H9 (cell line): ENCODE results near the gene ZNF136. TPM values are rescaled to one million over a fixed set of nuclear protein-coding genes. Genes with fewer than 3 reads are reported as not detected.

ENCODE experiments used
- DNase-seq: peaks from one replicate; pipeline ENCODE4 v3.0.0-alpha.2; 2017
- H2AFZ ChIP-seq: one replicate; pipeline ENCODE4 v1.6.1; 2013; ENCODE audit warnings: mild to moderate bottlenecking, low read length, control low read depth, moderate library complexity
- H2AK5ac ChIP-seq: 2 replicates; pipeline ENCODE4 v1.6.1; 2013; ENCODE audit warnings: low read length, control low read depth, mixed read lengths; ENCODE audit not compliant: insufficient read length
- H2BK120ac ChIP-seq: one replicate; pipeline ENCODE4 v1.6.1; 2013; ENCODE audit warnings: low read depth, mild to moderate bottlenecking, low read length, control low read depth, inconsistent platforms; ENCODE audit not compliant: poor library complexity, severe bottlenecking
- H2BK12ac ChIP-seq: 2 replicates; pipeline ENCODE4 v1.6.1; 2013; ENCODE audit warnings: low read length, control low read depth, mixed read lengths, low read depth; ENCODE audit not compliant: insufficient read length
- H2BK15ac ChIP-seq: 2 replicates; pipeline ENCODE4 v1.6.1; 2013; ENCODE audit warnings: low read depth, low read length, control low read depth
- H2BK20ac ChIP-seq: one replicate; pipeline ENCODE4 v1.6.1; 2013; ENCODE audit warnings: low read depth, mild to moderate bottlenecking, low read length, control low read depth, inconsistent platforms; ENCODE audit not compliant: poor library complexity, severe bottlenecking
- H2BK5ac ChIP-seq: 2 replicates; pipeline ENCODE4 v1.6.1; 2013; ENCODE audit warnings: low read length, control low read depth, mixed read lengths; ENCODE audit not compliant: insufficient read length
- H3K14ac ChIP-seq: 2 replicates; pipeline ENCODE4 v1.6.1; 2013; ENCODE audit warnings: low read length, control low read depth; ENCODE audit not compliant: insufficient read depth
- H3K18ac ChIP-seq: 2 replicates; pipeline ENCODE4 v1.6.1; 2013; ENCODE audit warnings: low read depth, mild to moderate bottlenecking, mixed read lengths, low read length, control low read depth; ENCODE audit not compliant: insufficient read length
- H3K23ac ChIP-seq: 2 replicates; pipeline ENCODE4 v1.6.1; 2013; ENCODE audit warnings: low read length, control low read depth, mixed read lengths, low read depth; ENCODE audit not compliant: insufficient read length
- H3K23me2 ChIP-seq: 2 replicates; pipeline ENCODE4 v1.6.1; 2013; ENCODE audit warnings: low read depth, mild to moderate bottlenecking, mixed read lengths, low read length, control low read depth; ENCODE audit not compliant: insufficient read length, poor library complexity, severe bottlenecking
- H3K27ac ChIP-seq: 2 replicates; pipeline ENCODE4 v1.5.1; 2013; ENCODE audit warnings: low read length, control low read depth, mixed read lengths, low read depth; ENCODE audit not compliant: insufficient read length
- H3K27me3 ChIP-seq: 2 replicates; pipeline ENCODE4 v1.6.1; 2013; ENCODE audit warnings: low read length, control low read depth, inconsistent platforms; ENCODE audit not compliant: insufficient read depth
- H3K4ac ChIP-seq: 2 replicates; pipeline ENCODE4 v1.6.1; 2013; ENCODE audit warnings: low read depth, mild to moderate bottlenecking, control low read depth, inconsistent platforms, low read length, moderate library complexity
- H3K4me1 ChIP-seq: 2 replicates; pipeline ENCODE4 v1.6.1; 2013; ENCODE audit warnings: low read length, control low read depth, inconsistent platforms; ENCODE audit not compliant: insufficient read depth
- H3K4me2 ChIP-seq: 2 replicates; pipeline ENCODE4 v1.6.1; 2013; ENCODE audit warnings: low read length, control low read depth, mixed read lengths; ENCODE audit not compliant: insufficient read length, insufficient read depth
- H3K56ac ChIP-seq: 2 replicates; pipeline ENCODE4 v1.6.1; 2013; ENCODE audit warnings: low read depth, mild to moderate bottlenecking, mixed read lengths, low read length, control low read depth; ENCODE audit not compliant: insufficient read length
- H3K79me1 ChIP-seq: 2 replicates; pipeline ENCODE4 v1.6.1; 2013; ENCODE audit warnings: low read depth, mild to moderate bottlenecking, moderate library complexity, low read length, control low read depth, inconsistent platforms; ENCODE audit not compliant: insufficient read depth, poor library complexity, severe bottlenecking
- H3K79me2 ChIP-seq: 2 replicates; pipeline ENCODE4 v1.6.1; 2013; ENCODE audit warnings: low read length, control low read depth, inconsistent platforms; ENCODE audit not compliant: insufficient read depth
- H3K9ac ChIP-seq: 2 replicates; pipeline ENCODE4 v1.6.1; 2013; ENCODE audit warnings: low read length, control low read depth, mixed read lengths; ENCODE audit not compliant: insufficient read length; ENCODE audit errors: extremely low read depth
- H3K9me3 ChIP-seq: one replicate; pipeline ENCODE4 v1.6.1; 2013; ENCODE audit warnings: low read depth, low read length, inconsistent platforms; ENCODE audit not compliant: control insufficient read depth
- H3T11ph ChIP-seq: one replicate; pipeline ENCODE4 v1.6.1; 2013; ENCODE audit warnings: mild to moderate bottlenecking, low read length, control low read depth, inconsistent platforms
- H4K20me1 ChIP-seq: one replicate; pipeline ENCODE4 v1.6.1; 2013; ENCODE audit not compliant: control insufficient read depth, insufficient read length, insufficient read depth
- H4K5ac ChIP-seq: 2 replicates; pipeline ENCODE4 v1.6.1; 2013; ENCODE audit warnings: low read depth, mild to moderate bottlenecking, mixed read lengths, low read length, control low read depth; ENCODE audit not compliant: insufficient read length
- H4K8ac ChIP-seq: replicated peaks from 2 replicates; pipeline ENCODE4 v1.6.1; 2013; ENCODE audit warnings: low read length, control low read depth, mixed read lengths, low read depth; ENCODE audit not compliant: insufficient read length
- H4K91ac ChIP-seq: 2 replicates; pipeline ENCODE4 v1.6.1; 2013; ENCODE audit warnings: low read depth, mild to moderate bottlenecking, moderate library complexity, mixed read lengths, low read length, control low read depth; ENCODE audit not compliant: insufficient read length
- H3K27ac Mint-ChIP-seq, 3 experiments: 2 replicates in 2 of 3; 3 replicates in 1 of 3; pipeline ENCODE4 v1.8.0; 2020 to 2021; ENCODE audit warnings: mixed read lengths in 3 of 3, mild to moderate bottlenecking in 1 of 3, moderate library complexity in 1 of 3
- H3K27me3 Mint-ChIP-seq: 2 replicates; pipeline ENCODE4 v1.8.0; 2021; ENCODE audit warnings: low read depth, mild to moderate bottlenecking, moderate library complexity, mixed read lengths
- H3K36me3 Mint-ChIP-seq, 3 experiments: 2 replicates in 2 of 3; 3 replicates in 1 of 3; pipeline ENCODE4 v1.8.0; 2020 to 2021; ENCODE audit warnings: low read depth in 3 of 3, mixed read lengths in 3 of 3; ENCODE audit not compliant: insufficient read depth in 1 of 3
- H3K4me1 Mint-ChIP-seq, 2 experiments: 2 replicates each; pipeline ENCODE4 v1.8.0; 2020; ENCODE audit warnings: mixed read lengths in 2 of 2
- H3K4me3 Mint-ChIP-seq, 2 experiments: 2 replicates in 1 of 2; 3 replicates in 1 of 2; pipeline ENCODE4 v1.8.0; 2020 to 2021; ENCODE audit warnings: mild to moderate bottlenecking in 2 of 2, mixed read lengths in 2 of 2, moderate library complexity in 1 of 2
- H3K9me3 Mint-ChIP-seq, 2 experiments: 2 replicates in 1 of 2; 3 replicates in 1 of 2; pipeline ENCODE4 v1.8.0; 2020; ENCODE audit warnings: mild to moderate bottlenecking in 2 of 2, mixed read lengths in 2 of 2, moderate library complexity in 1 of 2
- WGBS: extraction: QIAGEN DNeasy Blood & Tissue Kit; methylation state at CpG from one replicate; pipeline ENCODE4 v1.1.7; 2013; ENCODE audit warnings: missing lambda C conversion rate, low lambda C conversion rate, mixed read lengths; ENCODE audit not compliant: insufficient read length; ENCODE audit errors: extremely low coverage; 5-methylcytosine and 5-hydroxymethylcytosine counted together
- total RNA-seq: library from RNA; stranded (reverse); gene quantifications from 2 replicates; pipeline ENCODE4 v1.2.1, GENCODE V29; 2021
- TF ChIP-seq, protein P1 (sequence below): fragments of 200-600 bp; sonication (generic); conservative IDR thresholded peaks from 3 replicates; pipeline ENCODE4 v1.8.0; 2021; ENCODE audit warnings: antibody characterized with exemption, mild to moderate bottlenecking

ZNF136 gene
- total RNA-seq, 1 experiment from 2014 or later: 10.8 TPM

DNA sequence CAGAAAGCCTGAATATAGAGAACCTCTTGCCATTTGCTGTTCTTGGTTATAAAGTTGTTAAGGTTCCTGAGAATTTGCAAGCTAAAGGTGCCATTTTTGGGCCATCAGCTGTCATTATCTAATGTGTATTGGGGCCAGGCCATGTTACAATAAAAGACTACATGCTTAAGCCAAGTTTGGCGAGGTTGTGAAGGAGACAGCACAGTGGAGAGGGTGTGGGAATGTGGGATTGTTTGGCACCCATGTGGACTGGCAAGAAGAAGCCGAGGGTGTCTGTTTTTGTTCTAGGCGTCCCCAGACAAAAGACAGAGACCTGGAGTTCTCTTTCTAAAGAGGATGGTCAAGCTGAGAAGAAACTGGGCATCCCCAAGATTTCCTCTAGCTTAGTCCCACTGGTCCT, 67.1 kb downstream of the ZNF136 start:
- Mint-ChIP-seq H3K27me3 (peaks cover 2% of the 10 kb centered on the region), H3K36me3 (peaks cover 21 to 41% (median 35%) of the 10 kb centered on the region in 3 experiments), H3K4me1 (peaks cover 2 to 19% of the 10 kb centered on the region in 2 experiments; a peak in 2 of 4 replicates), H3K27ac (no peak overlapping the region), H3K4me3 (no peak overlapping the region), H3K9me3 (peaks cover 78 to 82% of the 10 kb centered on the region in 2 experiments)
- no peak overlapping the region for H2BK20ac ChIP-seq
- no peak overlapping the region for H3K14ac ChIP-seq
- no peak overlapping the region for H4K91ac ChIP-seq
- no peak overlapping the region for H3K56ac ChIP-seq
- H3K4me1 ChIP-seq: no peaks in the 10 kb centered on the region
- H3K18ac ChIP-seq: no peak overlapping the region
- no peak overlapping the region for H3T11ph ChIP-seq
- no peaks in the 10 kb centered on the region for H3K79me1 ChIP-seq
- H3K4ac ChIP-seq: no peak overlapping the region
- H3K4me2 ChIP-seq: no peak overlapping the region
- no peak overlapping the region for H4K5ac ChIP-seq
- no peak overlapping the region for H3K9ac ChIP-seq
- no peak overlapping the region for H2AK5ac ChIP-seq
- no peaks in the 10 kb centered on the region for H4K20me1 ChIP-seq
- H2AFZ ChIP-seq: no peak overlapping the region
- no peaks in the 10 kb centered on the region for H3K27me3 ChIP-seq
- no peak overlapping the region for H2BK12ac ChIP-seq
- H3K23ac ChIP-seq: no peak overlapping the region
- H3K79me2 ChIP-seq: no peaks in the 10 kb centered on the region
- no CpG with 5 or more reads among the region's 3 CpGs for WGBS
- TF ChIP-seq, protein P1, sequence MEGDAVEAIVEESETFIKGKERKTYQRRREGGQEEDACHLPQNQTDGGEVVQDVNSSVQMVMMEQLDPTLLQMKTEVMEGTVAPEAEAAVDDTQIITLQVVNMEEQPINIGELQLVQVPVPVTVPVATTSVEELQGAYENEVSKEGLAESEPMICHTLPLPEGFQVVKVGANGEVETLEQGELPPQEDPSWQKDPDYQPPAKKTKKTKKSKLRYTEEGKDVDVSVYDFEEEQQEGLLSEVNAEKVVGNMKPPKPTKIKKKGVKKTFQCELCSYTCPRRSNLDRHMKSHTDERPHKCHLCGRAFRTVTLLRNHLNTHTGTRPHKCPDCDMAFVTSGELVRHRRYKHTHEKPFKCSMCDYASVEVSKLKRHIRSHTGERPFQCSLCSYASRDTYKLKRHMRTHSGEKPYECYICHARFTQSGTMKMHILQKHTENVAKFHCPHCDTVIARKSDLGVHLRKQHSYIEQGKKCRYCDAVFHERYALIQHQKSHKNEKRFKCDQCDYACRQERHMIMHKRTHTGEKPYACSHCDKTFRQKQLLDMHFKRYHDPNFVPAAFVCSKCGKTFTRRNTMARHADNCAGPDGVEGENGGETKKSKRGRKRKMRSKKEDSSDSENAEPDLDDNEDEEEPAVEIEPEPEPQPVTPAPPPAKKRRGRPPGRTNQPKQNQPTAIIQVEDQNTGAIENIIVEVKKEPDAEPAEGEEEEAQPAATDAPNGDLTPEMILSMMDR: no peak
- H2BK5ac ChIP-seq: no peak overlapping the region
- H2BK120ac ChIP-seq: no peak overlapping the region
- H4K8ac ChIP-seq: no peak overlapping the region
- H2BK15ac ChIP-seq: no peak overlapping the region
- H3K9me3 ChIP-seq: peaks cover 19% of the 10 kb centered on the region
- no peak for DNase-seq
- no peaks in the 10 kb centered on the region for H3K23me2 ChIP-seq
- no peak overlapping the region for H3K27ac ChIP-seq
